NCI-H446 (cell line): Measurements from ENCODE around the gene TP73.
A peak's percentile ranks its signal among the peaks of the same experiment; 100 is the strongest.

Experiments used
- DNase-seq, 2 experiments: peaks; one replicate each; lab custom pipeline; 2025; lab: John Stamatoyannopoulos, UW

Gene TP73

DNA sequence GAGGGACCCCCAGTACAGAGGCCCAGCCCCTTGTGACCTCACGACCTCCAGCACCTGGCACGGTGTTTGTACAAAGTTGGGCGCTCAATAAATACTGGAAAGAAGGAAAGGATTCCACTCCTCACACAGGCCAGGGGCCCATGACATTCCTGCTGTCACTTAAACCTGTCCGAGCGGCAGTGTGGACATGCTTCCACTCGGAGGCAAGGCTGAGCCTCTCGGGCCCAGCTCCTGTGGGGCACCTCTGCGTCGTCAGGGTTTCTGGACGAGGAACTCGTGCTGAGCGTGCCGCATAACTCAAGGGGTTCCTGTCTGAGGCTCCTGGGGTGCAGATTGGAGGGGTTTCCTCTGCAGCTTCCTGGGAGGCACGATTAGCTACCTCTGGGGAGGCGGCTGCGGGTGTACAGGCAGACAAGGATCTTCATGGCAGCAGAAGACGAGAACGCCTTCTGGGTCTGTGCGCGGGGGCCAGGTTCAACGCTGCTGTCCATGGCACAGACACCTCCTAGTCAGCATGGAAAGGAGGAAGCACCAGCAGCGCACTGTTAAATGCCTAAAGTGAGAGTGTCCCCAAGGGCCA lies 116.6 kb downstream of the TP73 start:
- no peak for DNase-seq

GRCh38 chr1:3770047-3770765 lies 117.9 kb downstream of the TP73 start:
- no peak for DNase-seq

GRCh38 chr1:3771108-3772026 lies 119.1 kb downstream of the TP73 start:
- DNase-seq: no peak

DNA sequence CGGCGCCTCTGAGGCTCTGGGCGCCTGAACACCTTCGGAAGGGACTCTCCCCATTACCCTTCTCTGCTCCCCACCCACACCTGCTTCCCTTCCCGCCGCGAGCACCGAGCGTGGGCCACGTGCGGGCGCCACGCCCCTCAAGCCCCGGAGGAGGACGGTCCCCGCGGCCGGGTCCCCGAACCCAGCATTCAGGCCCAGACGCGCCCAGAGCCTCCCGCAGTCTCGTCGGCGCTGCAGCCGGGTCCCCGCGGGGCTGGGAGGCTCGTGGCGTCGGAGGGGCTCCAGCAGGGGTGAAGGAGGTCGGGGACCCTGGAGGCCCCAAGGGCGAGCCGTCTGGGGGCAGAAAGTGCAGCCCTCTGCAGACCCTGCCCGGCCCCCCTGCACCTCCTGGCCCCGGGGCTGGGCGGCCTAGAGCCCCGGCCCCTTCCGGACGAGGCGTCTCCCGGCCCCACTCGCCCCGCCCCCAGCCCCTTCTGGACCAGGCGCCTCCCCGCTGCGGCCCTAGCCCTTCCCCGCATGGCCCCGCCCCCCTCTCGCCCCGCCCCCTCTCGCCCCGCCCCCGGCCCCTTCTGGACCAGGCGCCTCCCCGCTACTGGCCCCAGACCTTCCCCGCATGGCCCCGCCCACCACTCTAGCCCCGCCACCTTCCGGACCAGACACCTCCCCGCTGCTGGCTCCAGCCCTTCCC lies 119.9 kb downstream of the TP73 start:
- no peak for DNase-seq

GRCh38 chr1:3772715-3773571 lies 120.6 kb downstream of the TP73 start, which contains the start of gene SMIM1:
Gene SMIM1, plus strand, starts transcription at chr1:3772749. Its CDS starts 2,625 bp downstream, at chr1:3775374.
- DNase-seq: no peak

DNA sequence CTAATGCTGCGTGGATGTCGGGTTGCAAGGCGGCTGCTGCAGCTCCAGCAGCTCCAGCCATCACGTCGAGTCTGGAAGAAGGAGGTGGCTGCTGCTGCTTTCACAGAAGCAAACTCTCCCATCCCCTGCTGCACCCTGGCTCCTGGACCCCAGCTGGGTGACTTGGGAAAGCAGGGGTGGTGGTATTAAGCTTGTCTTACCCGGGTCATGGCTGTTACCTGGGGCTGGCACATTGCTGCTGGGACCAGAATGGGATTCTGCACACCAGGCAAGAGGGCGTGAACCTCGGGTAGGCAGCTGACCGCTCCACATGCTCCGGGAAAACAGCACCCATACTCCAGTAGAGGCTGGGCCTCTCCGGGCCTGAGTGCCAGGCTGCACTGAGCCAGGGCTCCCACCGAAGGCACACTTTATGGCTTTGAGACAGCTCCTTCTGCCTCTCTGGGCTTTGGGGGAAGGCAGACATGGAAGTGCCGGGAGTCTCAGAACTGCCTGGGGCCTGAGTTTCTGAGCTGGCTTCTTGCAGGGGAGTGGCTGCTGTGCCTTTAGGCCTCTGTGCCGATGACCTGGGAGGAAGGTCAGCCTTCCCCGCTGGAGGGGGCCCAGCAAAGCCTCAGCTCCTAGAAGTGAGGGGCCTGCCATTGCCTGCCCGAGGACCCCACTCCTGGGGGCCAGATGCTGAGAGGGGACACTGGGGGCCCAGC lies 121.4 kb downstream of the TP73 start:
- DNase-seq: no peak

DNA sequence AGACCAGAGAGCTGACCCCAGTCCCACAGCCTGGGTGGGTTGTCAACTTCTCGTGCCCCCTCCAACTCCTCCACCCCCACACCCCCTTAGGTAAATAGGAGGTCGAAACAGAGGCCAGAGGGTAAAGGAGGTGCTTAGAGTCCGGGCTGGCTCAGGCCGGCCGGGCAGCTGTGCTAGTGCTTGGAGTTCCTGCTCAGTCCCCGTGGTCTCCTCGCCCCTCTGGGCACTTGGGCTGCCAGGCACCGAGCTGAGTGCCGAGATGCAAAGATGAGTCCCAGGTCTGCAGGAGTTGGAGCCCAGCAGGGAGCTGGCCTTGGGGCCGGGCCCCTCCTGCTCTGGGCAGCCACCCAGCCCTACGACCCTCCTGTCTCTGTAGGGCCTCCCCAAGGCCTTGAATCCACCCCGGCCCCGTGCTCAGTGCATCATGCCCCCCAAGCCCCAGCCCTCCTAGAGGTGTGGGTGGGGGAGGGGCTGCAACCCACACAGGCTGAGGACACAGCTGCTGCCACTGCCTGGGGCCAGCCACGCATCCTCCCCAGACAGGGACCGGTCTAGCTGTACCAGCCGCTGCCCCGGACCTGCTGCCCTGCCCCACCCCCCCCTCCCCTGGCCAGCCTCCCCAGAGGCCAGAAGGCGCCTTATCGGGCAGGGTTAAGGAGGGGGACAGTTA lies 122.1 kb downstream of the TP73 start:
- DNase-seq: no peak

- no peak for DNase-seq
Observed at GRCh38 chr1:3774946-3775489, 122.7 kb downstream of the TP73 start.

DNA sequence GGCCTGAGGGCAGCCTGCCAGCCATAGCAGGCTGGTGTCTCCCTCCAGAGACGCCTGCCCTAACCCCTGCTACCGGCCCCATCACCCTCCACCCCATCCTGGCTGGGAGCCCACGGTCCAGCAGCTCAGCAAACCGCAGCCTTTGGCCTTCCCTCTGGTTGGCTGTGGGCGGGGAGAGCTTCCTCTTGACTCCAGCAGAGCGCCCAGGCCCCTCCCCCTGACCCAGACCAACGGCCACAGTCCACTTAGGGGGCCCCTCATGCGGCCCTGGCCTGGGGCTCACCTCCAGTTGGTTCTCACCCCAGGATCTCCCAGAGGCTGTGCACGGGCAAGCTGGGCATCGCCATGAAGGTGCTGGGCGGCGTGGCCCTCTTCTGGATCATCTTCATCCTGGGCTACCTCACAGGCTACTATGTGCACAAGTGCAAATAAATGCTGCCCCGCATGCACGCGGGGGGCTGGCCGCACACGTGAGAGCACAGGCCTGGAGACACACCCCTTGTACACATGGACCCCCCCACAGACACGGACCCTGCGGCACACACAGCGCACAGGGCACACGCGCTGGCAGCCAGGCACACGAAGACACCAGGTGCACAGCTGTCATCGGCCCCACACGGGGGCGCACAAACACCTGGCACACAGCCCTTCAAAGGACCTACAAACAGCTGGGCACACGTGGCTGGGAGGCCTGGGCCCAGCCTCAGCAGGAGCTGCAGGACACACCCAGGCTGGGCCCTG lies 123.3 kb downstream of the TP73 start:
- no peak for DNase-seq

DNA sequence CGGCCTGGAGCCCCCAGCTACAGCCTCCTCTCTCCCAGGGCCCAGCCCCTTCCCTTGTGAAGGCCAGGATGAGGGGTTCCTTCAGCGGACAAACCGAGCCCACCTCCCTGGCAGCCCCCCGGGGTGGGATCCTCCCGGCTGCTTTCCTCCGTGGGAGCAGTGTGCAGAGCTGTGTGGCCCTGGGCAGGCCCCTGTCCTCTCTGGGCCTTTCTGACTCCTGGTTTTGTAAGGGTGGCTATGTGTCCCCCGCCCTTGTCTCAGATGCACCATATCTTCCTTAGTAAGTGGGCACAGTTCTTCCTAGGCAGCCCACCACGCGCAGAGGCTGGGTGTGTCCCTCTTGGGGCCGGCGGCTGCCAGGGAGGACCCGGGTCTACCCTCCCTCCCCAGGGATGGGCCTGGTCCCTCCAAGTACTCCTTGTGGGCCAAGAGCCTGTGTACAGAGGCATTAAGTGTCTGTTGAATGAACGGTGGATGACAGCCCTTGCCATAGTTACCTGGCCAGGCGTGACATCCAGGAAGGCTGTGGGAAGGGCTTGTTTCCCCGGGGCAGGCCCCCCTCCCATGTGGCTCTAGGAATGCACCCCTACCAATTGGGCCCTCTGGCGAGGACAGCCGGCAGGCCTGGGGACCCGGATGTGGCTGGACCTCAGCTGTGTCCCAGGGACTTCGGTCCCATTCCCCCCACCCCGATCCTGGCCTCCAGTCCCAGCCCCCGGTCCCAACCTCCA lies 124.1 kb downstream of the TP73 start:
- DNase-seq: no peak

- DNase-seq: peak in 1 of 2 experiments; percentile 34
Observed at GRCh38 chr1:3777078-3777547, 124.8 kb downstream of the TP73 start.

GRCh38 chr1:3777647-3778589 lies 125.6 kb downstream of the TP73 start:
- no peak for DNase-seq

GRCh38 chr1:3778590-3779264 lies 126.4 kb downstream of the TP73 start:
- DNase-seq: peak in 1 of 2 experiments; percentile 40

DNA sequence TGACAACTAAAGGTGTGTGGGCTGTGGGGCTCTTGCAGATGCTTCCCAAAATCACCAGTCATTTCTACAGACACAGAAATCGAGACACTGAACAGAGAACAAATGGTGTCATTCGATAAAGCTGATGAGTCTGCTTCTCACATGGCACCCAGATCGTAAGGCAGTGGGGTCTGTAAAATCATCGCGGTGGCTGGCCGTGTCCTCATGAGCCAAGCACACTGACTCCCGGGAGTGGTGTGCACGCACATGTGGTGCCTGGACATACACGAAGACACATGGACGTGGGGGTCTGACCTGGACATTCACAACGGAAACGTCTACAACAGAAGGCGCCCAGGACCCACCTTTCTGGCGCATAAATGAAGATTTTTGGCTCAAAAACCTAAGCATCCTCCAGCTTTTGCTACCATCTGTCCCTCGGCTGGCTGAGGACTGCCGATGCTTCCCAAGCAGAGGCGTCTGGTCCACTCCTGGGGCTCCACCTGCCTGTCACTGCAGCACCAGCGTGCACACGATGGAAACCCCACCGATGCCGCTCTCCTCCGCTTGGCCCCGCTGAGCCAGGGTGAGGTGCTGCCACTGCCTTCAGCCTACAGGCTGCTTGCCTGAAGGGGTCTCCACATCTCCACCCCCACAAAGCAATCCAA lies 127.1 kb downstream of the TP73 start:
- no peak for DNase-seq

DNA sequence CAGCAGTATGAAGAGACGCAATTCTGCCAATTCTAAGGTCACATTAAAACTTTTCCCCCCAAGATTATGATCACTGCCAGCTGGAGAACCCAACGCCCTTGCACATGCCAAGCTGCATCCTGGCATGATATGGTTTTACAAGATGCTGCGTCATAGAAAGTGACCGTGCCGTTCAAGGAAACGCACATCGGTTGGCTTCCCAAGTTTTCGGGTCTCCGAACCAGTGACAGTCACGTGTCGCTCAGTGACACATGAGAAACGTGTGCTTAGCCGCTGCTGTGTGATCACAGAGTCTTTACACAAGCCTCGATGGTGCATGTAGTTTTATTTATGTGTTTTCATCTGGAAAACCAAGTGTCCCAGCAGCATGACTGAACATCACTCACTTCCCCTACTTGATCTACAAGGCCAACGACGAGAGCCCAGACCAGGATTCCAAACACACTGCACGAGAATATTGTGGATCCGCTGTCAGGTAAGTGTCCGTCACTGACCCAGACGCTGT lies 127.6 kb downstream of the TP73 start:
- no peak for DNase-seq

DNA sequence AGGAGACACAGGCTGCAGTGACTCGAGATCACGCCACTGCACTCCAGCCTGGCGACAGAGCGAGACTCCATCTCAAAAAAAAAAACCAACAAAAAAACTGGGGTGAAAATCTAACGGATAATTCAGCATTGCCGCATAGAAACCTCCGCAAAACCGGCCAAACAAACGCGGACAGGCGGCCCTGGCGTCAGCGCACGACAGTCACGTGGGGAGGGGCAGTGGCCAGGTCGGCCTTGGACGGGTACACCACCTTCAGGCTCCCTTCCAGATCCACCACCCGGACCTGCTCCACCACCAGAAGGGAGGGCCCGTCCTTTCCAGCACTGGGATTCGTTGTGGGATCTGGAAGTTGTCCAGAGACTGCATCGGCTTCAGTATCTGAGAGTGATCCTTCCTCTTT lies 128.6 kb downstream of the TP73 start:
- DNase-seq: no peak
